Transverse colon (tissue), 4 donors: Measurements from ENCODE around the gene NXPE3. TPM values are rescaled to one million over a fixed set of nuclear protein-coding genes. Genes with fewer than 3 reads are reported as not detected.

Source experiments
- DNase-seq: peaks from one replicate; pipeline ENCODE4 v3.0.0-alpha.2; 2019
- H3K27ac ChIP-seq, 4 donors: fragments of 200-600 bp; sonication (generic); 2 replicates each; pipeline ENCODE4 v1.5.1; 2016 to 2018; ENCODE audit warnings: inconsistent platforms in 4 of 4
- H3K27me3 ChIP-seq: fragments of 200-600 bp; sonication (generic); 2 replicates; pipeline ENCODE4 v1.5.1; 2017; ENCODE audit warnings: inconsistent platforms
- H3K36me3 ChIP-seq, 4 donors: fragments of 200-600 bp; sonication (generic); 2 replicates each; pipeline ENCODE4 v1.5.1; 2017 to 2019; ENCODE audit warnings: inconsistent platforms in 4 of 4
- H3K4me1 ChIP-seq, 4 donors: fragments of 200-600 bp; sonication (generic); 2 replicates each; pipeline ENCODE4 v1.5.1; 2017 to 2020; ENCODE audit warnings: inconsistent platforms in 4 of 4
- H3K4me3 ChIP-seq, 4 donors: fragments of 200-600 bp; sonication (generic); 1 replicate in 1 of 4; 2 replicates in 3 of 4; pipeline versions ENCODE4 v1.5.1 to v1.6.1; 2017 to 2019; ENCODE audit warnings: inconsistent platforms in 4 of 4
- H3K9me3 ChIP-seq, 2 donors: fragments of 200-600 bp; sonication (generic); 2 replicates each; pipeline ENCODE4 v1.5.1; 2017 to 2019; ENCODE audit warnings: inconsistent platforms in 2 of 2
- CTCF ChIP-seq, 5 experiments: fragments of 200-600 bp in 3 of 5; fragments of 450-650 bp in 2 of 5; sonication (generic) in 3 of 5; IDR thresholded peaks; 1 replicate in 2 of 5; 2 replicates in 3 of 5; pipeline ENCODE4 v1.5.1; 2016 to 2017; ENCODE audit warnings: antibody characterized with exemption in 5 of 5, inconsistent platforms in 3 of 5, mild to moderate bottlenecking in 2 of 5, moderate library complexity in 1 of 5
- EP300 ChIP-seq: sonication (generic); formaldehyde crosslinking; IDR thresholded peaks from one replicate; pipeline ENCODE4 v1.6.1; 2017; ENCODE audit warnings: antibody characterized with exemption, low read depth
- POLR2A ChIP-seq: fragments of 450-650 bp; IDR thresholded peaks from one replicate; pipeline ENCODE4 v1.6.1; 2016; ENCODE audit warnings: antibody characterized with exemption, mild to moderate bottlenecking, moderate library complexity
- POLR2AphosphoS5 ChIP-seq, 3 donors: sonication (generic); formaldehyde crosslinking; IDR thresholded peaks; one replicate each; pipeline ENCODE4 v1.6.1; 2016; ENCODE audit warnings: antibody characterized with exemption in 3 of 3
- WGBS, 2 donors: methylation state at CpG; one replicate each; pipeline ENCODE4 v1.1.5; 2018; ENCODE audit warnings: low coverage in 1 of 2; 5-methylcytosine and 5-hydroxymethylcytosine counted together
- in situ Hi-C, 4 donors: fragments of 200-750 bp; cut with MboI; loops; one replicate each; pipeline versions ENCODE4 v1.15.0 to v1.15.1; 2017; ENCODE audit warnings: low sequenced_read_pairs in 3 of 4, low pct_ligation_motif_present in 1 of 4, low pct_unique_long_range_greater_than_20kb in 1 of 4
- intact Hi-C: fragments of 100-400 bp; cut with DNase I; formaldehyde crosslinking; loops from one replicate; pipeline ENCODE4 v1.15.1; 2023; ENCODE audit warnings: low total_unique reads
- total RNA-seq, 4 donors: library from RNA; depleted of rRNA; stranded (reverse); fragments of >200 nt; gene quantifications; one replicate each; pipeline ENCODE4 v1.1.0, GENCODE V29; 2016

NXPE3 gene
- total RNA-seq, 4 donors from 2014 or later = 2.2 to 8.1 (median 2.9) TPM

DNA sequence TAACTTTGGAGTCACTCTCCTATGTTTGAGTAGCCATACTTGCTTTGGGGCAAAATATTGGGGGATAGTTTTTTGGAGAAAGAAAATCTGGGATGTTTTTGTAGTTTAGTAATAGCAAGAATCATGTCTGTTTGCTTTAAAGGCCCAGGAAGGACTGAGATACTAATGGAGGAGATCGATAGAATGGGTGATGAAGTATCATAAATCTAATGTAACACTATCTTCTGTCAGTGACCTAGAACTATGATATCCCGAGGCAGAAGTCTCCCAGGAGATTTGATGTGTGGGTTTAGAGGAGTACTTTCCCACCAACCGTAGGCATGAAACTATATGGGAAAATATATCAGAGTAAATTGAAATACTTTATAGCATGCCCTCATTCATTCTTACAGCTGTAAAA, 49.3 kb downstream of the NXPE3 start:
- Histone ChIP-seq H3K27me3 (no peaks in the 10 kb centered on the region), H3K9me3 (no peaks in the 10 kb centered on the region), H3K27ac (peak overlapping the region; percentile 94 to 96 (median 94)), H3K36me3 (no peaks in the 10 kb centered on the region), H3K4me3 (peak overlapping the region in 3 of 4 donors; percentile 55 to 64 (median 58)), H3K4me1 (peaks cover 16 to 34% (median 31%) of the 10 kb centered on the region in 4 donors)
- in situ Hi-C loops (no loop called here), intact Hi-C loops (no loop called here)
- WGBS, 2 donors = 0 to 7% methylated on average over 3 of the region's 3 CpGs
- DNase-seq = no peak
- TF ChIP-seq POLR2AphosphoS5 (IDR thresholded peaks at IDR 0.05) (no peak), EP300 (no peak), CTCF (IDR thresholded peaks at IDR 0.05) (no peak), POLR2A (no peak)

- H3K27ac ChIP-seq = peak overlapping the region; percentile 94 to 96 (median 94)
- H3K4me1 ChIP-seq = peaks cover 22 to 40% (median 31%) of the 10 kb centered on the region in 4 donors
- in situ Hi-C loops = no loop called here
- H3K4me3 ChIP-seq = peak overlapping the region in 2 of 4 donors; percentile 58 to 64
- H3K9me3 ChIP-seq = no peaks in the 10 kb centered on the region
- intact Hi-C loops = no loop called here
- DNase-seq = peak; percentile 66
- no peaks in the 10 kb centered on the region for H3K36me3 ChIP-seq
- TF ChIP-seq POLR2A (peak; percentile 34), CTCF (IDR thresholded peaks at IDR 0.05) (no peak), POLR2AphosphoS5 (IDR thresholded peaks at IDR 0.05) (peak; percentile 64 to 68 (median 64))
- 26 to 60% methylated on average over 3 to 9 of the region's 9 CpGs for WGBS, 2 donors
- no peaks in the 10 kb centered on the region for H3K27me3 ChIP-seq
Measured at GRCh38 chr3:101828691-101829436, 49.9 kb downstream of the NXPE3 start.

GRCh38 chr3:101829437-101829830, 50.4 kb downstream of the NXPE3 start:
- Histone ChIP-seq H3K4me3 (peak overlapping the region in 1 of 4 donors; percentile 64), H3K4me1 (peaks cover 24 to 45% (median 32%) of the 10 kb centered on the region in 4 donors), H3K27me3 (no peaks in the 10 kb centered on the region), H3K9me3 (no peaks in the 10 kb centered on the region), H3K36me3 (no peaks in the 10 kb centered on the region), H3K27ac (peak overlapping the region; percentile 94 to 96 (median 94))
- TF ChIP-seq POLR2A (no peak), EP300 (no peak), CTCF (IDR thresholded peaks at IDR 0.05) (no peak), POLR2AphosphoS5 (IDR thresholded peaks at IDR 0.05) (no peak)
- no peak for DNase-seq
- in situ Hi-C loops (no loop called here), intact Hi-C loops (no loop called here)
- 15 to 49% methylated on average over 2 of the region's 2 CpGs for WGBS, 2 donors

DNA sequence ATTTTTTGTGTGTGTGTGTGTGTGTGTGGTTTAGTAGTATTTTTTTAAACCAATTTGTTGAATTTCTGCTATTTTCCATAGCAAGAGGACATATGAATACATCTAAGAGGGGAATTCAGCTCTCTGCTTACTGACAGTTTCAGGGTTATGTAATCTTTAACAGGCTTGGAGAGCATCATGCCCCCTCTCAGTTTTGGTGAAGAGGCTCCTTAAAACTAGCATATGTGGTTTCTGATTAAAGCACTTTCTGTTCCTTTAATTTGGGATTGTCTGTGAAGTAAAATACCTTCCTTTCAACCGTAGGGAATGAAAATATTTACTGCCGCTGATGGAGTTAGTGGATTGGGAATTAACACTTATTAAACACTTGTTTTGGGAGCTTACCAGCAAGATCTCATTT, 50.9 kb downstream of the NXPE3 start:
- Histone ChIP-seq H3K27me3 (no peaks in the 10 kb centered on the region), H3K9me3 (no peaks in the 10 kb centered on the region), H3K4me1 (peaks cover 24 to 47% (median 32%) of the 10 kb centered on the region in 4 donors), H3K36me3 (no peaks in the 10 kb centered on the region), H3K4me3 (no peak overlapping the region), H3K27ac (peak overlapping the region; percentile 94 to 96 (median 94))
- intact Hi-C loops (no loop called here), in situ Hi-C loops (no loop called here)
- TF ChIP-seq CTCF (IDR thresholded peaks at IDR 0.05) (no peak), POLR2AphosphoS5 (IDR thresholded peaks at IDR 0.05) (no peak), POLR2A (no peak), EP300 (no peak)
- WGBS, 2 donors = 56 to 68% methylated on average over 2 of the region's 2 CpGs
- no peak for DNase-seq
